K562 (cell line): Measurements from ENCODE around the gene KRTAP16-1. TPM values are rescaled to one million over a fixed set of nuclear protein-coding genes. Genes with fewer than 3 reads are reported as not detected.

Experiments
- CHCHD3 ChIP-seq: fragments of 250-450 bp; sonication (Bioruptor Pico); IDR thresholded peaks from 2 replicates; pipeline ENCODE4 v2.1.2; 2022; ENCODE audit warnings: mild to moderate bottlenecking
- ZNF77 ChIP-seq: fragments of 250-450 bp; sonication (Bioruptor Pico); IDR thresholded peaks from 2 replicates; pipeline ENCODE4 v1.5.0; 2020
- polyA plus RNA-seq, 8 experiments: library from polyadenylated mRNA; depleted of rRNA in 4 of 8; stranded (reverse) in 5 of 8; unstranded in 3 of 8; fragments of >200 nt; fragmentation: Nextera tagmentation in 2 of 8; fragmentation: Illumina TruSeq in 1 of 8; extraction: Ambion mirVana in 2 of 8; extraction: Trizol in 1 of 8; gene quantifications; 2 replicates each; pipeline versions ENCODE4 v1.2.1 to v1.2.3, GENCODE V29; 2011 to 2014; ENCODE audit warnings: inconsistent platforms in 1 of 8, missing spikeins in 1 of 8
- total RNA-seq, 7 experiments: library from RNA; depleted of rRNA in 6 of 7; stranded (reverse); fragments of >200 nt in 6 of 7; fragmentation: Illumina TruSeq in 2 of 7; extraction: Trizol in 2 of 7; gene quantifications; 2 replicates each; pipeline versions ENCODE4 v1.2.1 to v1.2.3, GENCODE V29; 2011 to 2021; ENCODE audit warnings: low replicate concordance in 1 of 7
- TF ChIP-seq, protein P1 (sequence below): fragments of 450-650 bp; IDR thresholded peaks from 2 replicates; pipeline ENCODE4 v1.6.1; 2016; ENCODE audit warnings: mild to moderate bottlenecking, moderate library complexity
- TF ChIP-seq, protein P2 (sequence below): sonication (generic); formaldehyde crosslinking; IDR thresholded peaks from 2 replicates; pipeline ENCODE4 v1.8.0; 2022; ENCODE audit warnings: mild to moderate bottlenecking, missing genetic modification reagents

KRTAP16-1 gene
- total and polyA plus RNA-seq, 9 of the 15 experiments (the other 6 are each of a cell fraction or from before 2014, with no cell fraction given), result not detected

DNA sequence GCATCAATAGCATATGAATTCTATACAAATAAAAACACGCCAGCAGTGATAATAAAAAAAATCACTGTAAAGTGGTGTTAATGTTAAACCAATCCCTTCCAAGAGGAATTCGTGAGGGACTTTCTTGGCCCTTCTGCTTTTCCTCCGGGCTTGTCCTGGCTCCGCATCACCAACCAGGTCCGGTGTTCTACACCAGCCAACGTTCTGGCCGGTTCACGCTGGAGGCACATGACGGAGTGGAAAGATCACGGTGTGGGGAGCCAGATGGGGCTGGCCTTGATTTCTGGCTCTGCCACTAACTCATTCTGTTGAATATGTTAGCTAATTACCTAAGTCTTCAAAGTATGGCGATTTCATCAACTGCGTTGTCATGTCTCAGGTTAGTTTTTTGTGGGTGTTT is 5.0 kb downstream of the KRTAP16-1 start (continued):
- TF ChIP-seq, protein P1, sequence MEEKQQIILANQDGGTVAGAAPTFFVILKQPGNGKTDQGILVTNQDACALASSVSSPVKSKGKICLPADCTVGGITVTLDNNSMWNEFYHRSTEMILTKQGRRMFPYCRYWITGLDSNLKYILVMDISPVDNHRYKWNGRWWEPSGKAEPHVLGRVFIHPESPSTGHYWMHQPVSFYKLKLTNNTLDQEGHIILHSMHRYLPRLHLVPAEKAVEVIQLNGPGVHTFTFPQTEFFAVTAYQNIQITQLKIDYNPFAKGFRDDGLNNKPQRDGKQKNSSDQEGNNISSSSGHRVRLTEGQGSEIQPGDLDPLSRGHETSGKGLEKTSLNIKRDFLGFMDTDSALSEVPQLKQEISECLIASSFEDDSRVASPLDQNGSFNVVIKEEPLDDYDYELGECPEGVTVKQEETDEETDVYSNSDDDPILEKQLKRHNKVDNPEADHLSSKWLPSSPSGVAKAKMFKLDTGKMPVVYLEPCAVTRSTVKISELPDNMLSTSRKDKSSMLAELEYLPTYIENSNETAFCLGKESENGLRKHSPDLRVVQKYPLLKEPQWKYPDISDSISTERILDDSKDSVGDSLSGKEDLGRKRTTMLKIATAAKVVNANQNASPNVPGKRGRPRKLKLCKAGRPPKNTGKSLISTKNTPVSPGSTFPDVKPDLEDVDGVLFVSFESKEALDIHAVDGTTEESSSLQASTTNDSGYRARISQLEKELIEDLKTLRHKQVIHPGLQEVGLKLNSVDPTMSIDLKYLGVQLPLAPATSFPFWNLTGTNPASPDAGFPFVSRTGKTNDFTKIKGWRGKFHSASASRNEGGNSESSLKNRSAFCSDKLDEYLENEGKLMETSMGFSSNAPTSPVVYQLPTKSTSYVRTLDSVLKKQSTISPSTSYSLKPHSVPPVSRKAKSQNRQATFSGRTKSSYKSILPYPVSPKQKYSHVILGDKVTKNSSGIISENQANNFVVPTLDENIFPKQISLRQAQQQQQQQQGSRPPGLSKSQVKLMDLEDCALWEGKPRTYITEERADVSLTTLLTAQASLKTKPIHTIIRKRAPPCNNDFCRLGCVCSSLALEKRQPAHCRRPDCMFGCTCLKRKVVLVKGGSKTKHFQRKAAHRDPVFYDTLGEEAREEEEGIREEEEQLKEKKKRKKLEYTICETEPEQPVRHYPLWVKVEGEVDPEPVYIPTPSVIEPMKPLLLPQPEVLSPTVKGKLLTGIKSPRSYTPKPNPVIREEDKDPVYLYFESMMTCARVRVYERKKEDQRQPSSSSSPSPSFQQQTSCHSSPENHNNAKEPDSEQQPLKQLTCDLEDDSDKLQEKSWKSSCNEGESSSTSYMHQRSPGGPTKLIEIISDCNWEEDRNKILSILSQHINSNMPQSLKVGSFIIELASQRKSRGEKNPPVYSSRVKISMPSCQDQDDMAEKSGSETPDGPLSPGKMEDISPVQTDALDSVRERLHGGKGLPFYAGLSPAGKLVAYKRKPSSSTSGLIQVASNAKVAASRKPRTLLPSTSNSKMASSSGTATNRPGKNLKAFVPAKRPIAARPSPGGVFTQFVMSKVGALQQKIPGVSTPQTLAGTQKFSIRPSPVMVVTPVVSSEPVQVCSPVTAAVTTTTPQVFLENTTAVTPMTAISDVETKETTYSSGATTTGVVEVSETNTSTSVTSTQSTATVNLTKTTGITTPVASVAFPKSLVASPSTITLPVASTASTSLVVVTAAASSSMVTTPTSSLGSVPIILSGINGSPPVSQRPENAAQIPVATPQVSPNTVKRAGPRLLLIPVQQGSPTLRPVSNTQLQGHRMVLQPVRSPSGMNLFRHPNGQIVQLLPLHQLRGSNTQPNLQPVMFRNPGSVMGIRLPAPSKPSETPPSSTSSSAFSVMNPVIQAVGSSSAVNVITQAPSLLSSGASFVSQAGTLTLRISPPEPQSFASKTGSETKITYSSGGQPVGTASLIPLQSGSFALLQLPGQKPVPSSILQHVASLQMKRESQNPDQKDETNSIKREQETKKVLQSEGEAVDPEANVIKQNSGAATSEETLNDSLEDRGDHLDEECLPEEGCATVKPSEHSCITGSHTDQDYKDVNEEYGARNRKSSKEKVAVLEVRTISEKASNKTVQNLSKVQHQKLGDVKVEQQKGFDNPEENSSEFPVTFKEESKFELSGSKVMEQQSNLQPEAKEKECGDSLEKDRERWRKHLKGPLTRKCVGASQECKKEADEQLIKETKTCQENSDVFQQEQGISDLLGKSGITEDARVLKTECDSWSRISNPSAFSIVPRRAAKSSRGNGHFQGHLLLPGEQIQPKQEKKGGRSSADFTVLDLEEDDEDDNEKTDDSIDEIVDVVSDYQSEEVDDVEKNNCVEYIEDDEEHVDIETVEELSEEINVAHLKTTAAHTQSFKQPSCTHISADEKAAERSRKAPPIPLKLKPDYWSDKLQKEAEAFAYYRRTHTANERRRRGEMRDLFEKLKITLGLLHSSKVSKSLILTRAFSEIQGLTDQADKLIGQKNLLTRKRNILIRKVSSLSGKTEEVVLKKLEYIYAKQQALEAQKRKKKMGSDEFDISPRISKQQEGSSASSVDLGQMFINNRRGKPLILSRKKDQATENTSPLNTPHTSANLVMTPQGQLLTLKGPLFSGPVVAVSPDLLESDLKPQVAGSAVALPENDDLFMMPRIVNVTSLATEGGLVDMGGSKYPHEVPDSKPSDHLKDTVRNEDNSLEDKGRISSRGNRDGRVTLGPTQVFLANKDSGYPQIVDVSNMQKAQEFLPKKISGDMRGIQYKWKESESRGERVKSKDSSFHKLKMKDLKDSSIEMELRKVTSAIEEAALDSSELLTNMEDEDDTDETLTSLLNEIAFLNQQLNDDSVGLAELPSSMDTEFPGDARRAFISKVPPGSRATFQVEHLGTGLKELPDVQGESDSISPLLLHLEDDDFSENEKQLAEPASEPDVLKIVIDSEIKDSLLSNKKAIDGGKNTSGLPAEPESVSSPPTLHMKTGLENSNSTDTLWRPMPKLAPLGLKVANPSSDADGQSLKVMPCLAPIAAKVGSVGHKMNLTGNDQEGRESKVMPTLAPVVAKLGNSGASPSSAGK, result no peak
- TF ChIP-seq, protein P2, sequence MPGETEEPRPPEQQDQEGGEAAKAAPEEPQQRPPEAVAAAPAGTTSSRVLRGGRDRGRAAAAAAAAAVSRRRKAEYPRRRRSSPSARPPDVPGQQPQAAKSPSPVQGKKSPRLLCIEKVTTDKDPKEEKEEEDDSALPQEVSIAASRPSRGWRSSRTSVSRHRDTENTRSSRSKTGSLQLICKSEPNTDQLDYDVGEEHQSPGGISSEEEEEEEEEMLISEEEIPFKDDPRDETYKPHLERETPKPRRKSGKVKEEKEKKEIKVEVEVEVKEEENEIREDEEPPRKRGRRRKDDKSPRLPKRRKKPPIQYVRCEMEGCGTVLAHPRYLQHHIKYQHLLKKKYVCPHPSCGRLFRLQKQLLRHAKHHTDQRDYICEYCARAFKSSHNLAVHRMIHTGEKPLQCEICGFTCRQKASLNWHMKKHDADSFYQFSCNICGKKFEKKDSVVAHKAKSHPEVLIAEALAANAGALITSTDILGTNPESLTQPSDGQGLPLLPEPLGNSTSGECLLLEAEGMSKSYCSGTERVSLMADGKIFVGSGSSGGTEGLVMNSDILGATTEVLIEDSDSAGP, result no peak
- no peak for TF ChIP-seq CHCHD3 (CRISPR knock-in tag)
- TF ChIP-seq ZNF77 (CRISPR knock-in tag), result no peak
